H1 (cell line): ENCODE data around the gene NLRC5. TPM values are rescaled to one million over a fixed set of nuclear protein-coding genes. Genes with fewer than 3 reads are reported as not detected.

Experiments
- BRCA1 ChIP-seq: IDR thresholded peaks from 2 replicates; pipeline ENCODE4 v1.6.1; 2012; ENCODE audit warnings: low read depth, low read length, improper control_type of control experiment
- EGR1 ChIP-seq: IDR thresholded peaks from 2 replicates; pipeline ENCODE4 v1.6.1; 2011; ENCODE audit warnings: low read depth, low read length, borderline replicate concordance
- FOSL1 ChIP-seq: IDR thresholded peaks from 2 replicates; pipeline ENCODE4 v1.6.1; 2011; ENCODE audit warnings: mild to moderate bottlenecking, low read depth, low read length, moderate library complexity; ENCODE audit not compliant: insufficient read depth
- NANOG ChIP-seq: IDR thresholded peaks from 2 replicates; pipeline ENCODE4 v1.6.1; 2011; ENCODE audit warnings: low read length, low read depth, mild to moderate bottlenecking, inconsistent platforms; ENCODE audit not compliant: insufficient read depth, poor library complexity, severe bottlenecking
- PHF8 ChIP-seq: fragments of 200-600 bp; sonication (generic); conservative IDR thresholded peaks from 2 replicates; pipeline ENCODE4 v1.7.1; 2012; ENCODE audit warnings: low read depth, mild to moderate bottlenecking, inconsistent platforms, low read length, moderate library complexity
- POLR2A ChIP-seq, 2 experiments: IDR thresholded peaks; 1 replicate in 1 of 2; 2 replicates in 1 of 2; pipeline ENCODE4 v1.6.1; 2011; ENCODE audit warnings: low read depth in 2 of 2, low read length in 2 of 2, mild to moderate bottlenecking in 2 of 2; ENCODE audit errors: control extremely low read depth in 1 of 2
- POLR2AphosphoS5 ChIP-seq: IDR thresholded peaks from 2 replicates; pipeline ENCODE4 v1.6.1; 2011; ENCODE audit warnings: low read depth, low read length
- SP1 ChIP-seq: IDR thresholded peaks from 2 replicates; pipeline ENCODE4 v1.6.1; 2011; ENCODE audit warnings: low read depth, low read length
- TAF1 ChIP-seq: IDR thresholded peaks from 2 replicates; pipeline ENCODE4 v1.6.1; 2011; ENCODE audit warnings: mild to moderate bottlenecking, low read depth, low read length
- polyA plus RNA-seq, 7 experiments: library from polyadenylated mRNA; depleted of rRNA in 3 of 7; stranded (reverse) in 5 of 7; unstranded in 2 of 7; fragments of >200 nt in 5 of 7; fragments of 200-250 nt in 2 of 7; gene quantifications; 1 replicate in 5 of 7; 2 replicates in 1 of 7; 4 replicates in 1 of 7; pipeline versions ENCODE4 v1.2.1 to v1.2.3, GENCODE V29; 2011 to 2013; ENCODE audit warnings: missing spikeins in 2 of 7, mixed read lengths in 2 of 7
- total RNA-seq: library from RNA; stranded (reverse); fragmentation: NEBNext Ultra II Directional; extraction: Animal tissue kit (Norgen Biotek cat#: 25700); gene quantifications from 2 replicates; pipeline ENCODE4 v1.2.1, GENCODE V29; 2021
- TF ChIP-seq, protein P1 (sequence below): fragments of 300-600 bp; sonication (generic); IDR thresholded peaks from 2 replicates; pipeline ENCODE4 v1.7.1; 2012; ENCODE audit warnings: low read length, moderate library complexity, mild to moderate bottlenecking, inconsistent platforms; ENCODE audit not compliant: insufficient replicate concordance
- TF ChIP-seq, protein P2 (sequence below): IDR thresholded peaks from 2 replicates; pipeline ENCODE4 v1.6.1; 2012; ENCODE audit warnings: inconsistent platforms

Gene NLRC5
- total and polyA plus RNA-seq, 2 of the 8 experiments (the other 6 are each of a cell fraction or from before 2014, with no cell fraction given), result 2.2 to 3.2 TPM

DNA sequence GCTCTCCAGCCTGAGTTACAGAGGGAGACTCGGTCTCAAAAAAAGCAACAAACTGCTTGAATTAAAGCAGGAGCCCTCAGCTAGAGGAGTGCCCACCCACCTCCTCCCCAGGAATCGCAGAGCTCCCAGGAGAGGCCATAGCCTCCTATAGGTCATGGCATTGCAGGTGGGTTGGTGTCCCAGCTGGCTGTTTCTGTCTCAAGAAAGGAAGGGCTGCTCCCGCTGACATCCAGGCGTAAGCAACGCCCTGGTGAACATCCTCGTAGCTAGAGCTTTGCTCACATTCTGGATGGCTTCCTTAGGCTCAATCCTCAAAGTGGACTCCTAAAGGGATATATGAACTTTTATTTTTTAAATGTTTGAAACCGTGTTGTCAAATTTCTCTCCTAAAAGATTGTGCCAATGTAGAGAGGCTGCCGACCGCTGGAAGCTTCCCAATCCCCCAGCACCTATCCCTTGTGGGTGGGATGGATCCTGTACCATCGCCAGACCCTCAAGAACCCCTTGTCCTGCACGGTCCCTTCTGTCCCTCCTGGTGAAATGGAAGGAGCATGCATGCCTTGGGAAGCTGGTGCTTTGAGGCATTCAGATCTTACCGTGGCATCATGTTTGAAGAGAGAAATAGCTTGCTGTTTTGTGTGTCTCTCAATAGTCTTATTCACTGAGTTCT lies 5.9 kb downstream of the NLRC5 start (continued):
- TF ChIP-seq, protein P1, sequence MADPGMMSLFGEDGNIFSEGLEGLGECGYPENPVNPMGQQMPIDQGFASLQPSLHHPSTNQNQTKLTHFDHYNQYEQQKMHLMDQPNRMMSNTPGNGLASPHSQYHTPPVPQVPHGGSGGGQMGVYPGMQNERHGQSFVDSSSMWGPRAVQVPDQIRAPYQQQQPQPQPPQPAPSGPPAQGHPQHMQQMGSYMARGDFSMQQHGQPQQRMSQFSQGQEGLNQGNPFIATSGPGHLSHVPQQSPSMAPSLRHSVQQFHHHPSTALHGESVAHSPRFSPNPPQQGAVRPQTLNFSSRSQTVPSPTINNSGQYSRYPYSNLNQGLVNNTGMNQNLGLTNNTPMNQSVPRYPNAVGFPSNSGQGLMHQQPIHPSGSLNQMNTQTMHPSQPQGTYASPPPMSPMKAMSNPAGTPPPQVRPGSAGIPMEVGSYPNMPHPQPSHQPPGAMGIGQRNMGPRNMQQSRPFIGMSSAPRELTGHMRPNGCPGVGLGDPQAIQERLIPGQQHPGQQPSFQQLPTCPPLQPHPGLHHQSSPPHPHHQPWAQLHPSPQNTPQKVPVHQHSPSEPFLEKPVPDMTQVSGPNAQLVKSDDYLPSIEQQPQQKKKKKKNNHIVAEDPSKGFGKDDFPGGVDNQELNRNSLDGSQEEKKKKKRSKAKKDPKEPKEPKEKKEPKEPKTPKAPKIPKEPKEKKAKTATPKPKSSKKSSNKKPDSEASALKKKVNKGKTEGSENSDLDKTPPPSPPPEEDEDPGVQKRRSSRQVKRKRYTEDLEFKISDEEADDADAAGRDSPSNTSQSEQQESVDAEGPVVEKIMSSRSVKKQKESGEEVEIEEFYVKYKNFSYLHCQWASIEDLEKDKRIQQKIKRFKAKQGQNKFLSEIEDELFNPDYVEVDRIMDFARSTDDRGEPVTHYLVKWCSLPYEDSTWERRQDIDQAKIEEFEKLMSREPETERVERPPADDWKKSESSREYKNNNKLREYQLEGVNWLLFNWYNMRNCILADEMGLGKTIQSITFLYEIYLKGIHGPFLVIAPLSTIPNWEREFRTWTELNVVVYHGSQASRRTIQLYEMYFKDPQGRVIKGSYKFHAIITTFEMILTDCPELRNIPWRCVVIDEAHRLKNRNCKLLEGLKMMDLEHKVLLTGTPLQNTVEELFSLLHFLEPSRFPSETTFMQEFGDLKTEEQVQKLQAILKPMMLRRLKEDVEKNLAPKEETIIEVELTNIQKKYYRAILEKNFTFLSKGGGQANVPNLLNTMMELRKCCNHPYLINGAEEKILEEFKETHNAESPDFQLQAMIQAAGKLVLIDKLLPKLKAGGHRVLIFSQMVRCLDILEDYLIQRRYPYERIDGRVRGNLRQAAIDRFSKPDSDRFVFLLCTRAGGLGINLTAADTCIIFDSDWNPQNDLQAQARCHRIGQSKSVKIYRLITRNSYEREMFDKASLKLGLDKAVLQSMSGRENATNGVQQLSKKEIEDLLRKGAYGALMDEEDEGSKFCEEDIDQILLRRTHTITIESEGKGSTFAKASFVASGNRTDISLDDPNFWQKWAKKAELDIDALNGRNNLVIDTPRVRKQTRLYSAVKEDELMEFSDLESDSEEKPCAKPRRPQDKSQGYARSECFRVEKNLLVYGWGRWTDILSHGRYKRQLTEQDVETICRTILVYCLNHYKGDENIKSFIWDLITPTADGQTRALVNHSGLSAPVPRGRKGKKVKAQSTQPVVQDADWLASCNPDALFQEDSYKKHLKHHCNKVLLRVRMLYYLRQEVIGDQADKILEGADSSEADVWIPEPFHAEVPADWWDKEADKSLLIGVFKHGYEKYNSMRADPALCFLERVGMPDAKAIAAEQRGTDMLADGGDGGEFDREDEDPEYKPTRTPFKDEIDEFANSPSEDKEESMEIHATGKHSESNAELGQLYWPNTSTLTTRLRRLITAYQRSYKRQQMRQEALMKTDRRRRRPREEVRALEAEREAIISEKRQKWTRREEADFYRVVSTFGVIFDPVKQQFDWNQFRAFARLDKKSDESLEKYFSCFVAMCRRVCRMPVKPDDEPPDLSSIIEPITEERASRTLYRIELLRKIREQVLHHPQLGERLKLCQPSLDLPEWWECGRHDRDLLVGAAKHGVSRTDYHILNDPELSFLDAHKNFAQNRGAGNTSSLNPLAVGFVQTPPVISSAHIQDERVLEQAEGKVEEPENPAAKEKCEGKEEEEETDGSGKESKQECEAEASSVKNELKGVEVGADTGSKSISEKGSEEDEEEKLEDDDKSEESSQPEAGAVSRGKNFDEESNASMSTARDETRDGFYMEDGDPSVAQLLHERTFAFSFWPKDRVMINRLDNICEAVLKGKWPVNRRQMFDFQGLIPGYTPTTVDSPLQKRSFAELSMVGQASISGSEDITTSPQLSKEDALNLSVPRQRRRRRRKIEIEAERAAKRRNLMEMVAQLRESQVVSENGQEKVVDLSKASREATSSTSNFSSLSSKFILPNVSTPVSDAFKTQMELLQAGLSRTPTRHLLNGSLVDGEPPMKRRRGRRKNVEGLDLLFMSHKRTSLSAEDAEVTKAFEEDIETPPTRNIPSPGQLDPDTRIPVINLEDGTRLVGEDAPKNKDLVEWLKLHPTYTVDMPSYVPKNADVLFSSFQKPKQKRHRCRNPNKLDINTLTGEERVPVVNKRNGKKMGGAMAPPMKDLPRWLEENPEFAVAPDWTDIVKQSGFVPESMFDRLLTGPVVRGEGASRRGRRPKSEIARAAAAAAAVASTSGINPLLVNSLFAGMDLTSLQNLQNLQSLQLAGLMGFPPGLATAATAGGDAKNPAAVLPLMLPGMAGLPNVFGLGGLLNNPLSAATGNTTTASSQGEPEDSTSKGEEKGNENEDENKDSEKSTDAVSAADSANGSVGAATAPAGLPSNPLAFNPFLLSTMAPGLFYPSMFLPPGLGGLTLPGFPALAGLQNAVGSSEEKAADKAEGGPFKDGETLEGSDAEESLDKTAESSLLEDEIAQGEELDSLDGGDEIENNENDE, result no peak
- no peak for TF ChIP-seq POLR2AphosphoS5
- no peak for TF ChIP-seq SP1
- TF ChIP-seq, protein P2, sequence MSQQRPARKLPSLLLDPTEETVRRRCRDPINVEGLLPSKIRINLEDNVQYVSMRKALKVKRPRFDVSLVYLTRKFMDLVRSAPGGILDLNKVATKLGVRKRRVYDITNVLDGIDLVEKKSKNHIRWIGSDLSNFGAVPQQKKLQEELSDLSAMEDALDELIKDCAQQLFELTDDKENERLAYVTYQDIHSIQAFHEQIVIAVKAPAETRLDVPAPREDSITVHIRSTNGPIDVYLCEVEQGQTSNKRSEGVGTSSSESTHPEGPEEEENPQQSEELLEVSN, result no peak
- no peak for TF ChIP-seq PHF8
- no peak for TF ChIP-seq TAF1
- no peak for TF ChIP-seq POLR2A (IDR thresholded peaks at IDR 0.05; ENCODE audit: control extremely low read depth in 1 of 2, low read depth in 2 of 2, low read length in 2 of 2)
- no peak for TF ChIP-seq BRCA1
- no peak for TF ChIP-seq EGR1
- TF ChIP-seq FOSL1, result no peak
- TF ChIP-seq NANOG, result no peak
